ENCODE data around the gene UGT3A2. TPM values are rescaled to one million over a fixed set of nuclear protein-coding genes. Genes with fewer than 3 reads are reported as not detected.
"Not testable (repeated sequence)": the region's sequence is repeated elsewhere in the genome, so short reads cannot be mapped to it uniquely, and the experiment has no call there.

The UGT3A2 gene
- total RNA-seq, 1 experiment from 2014 or later = 529 TPM

GRCh38 chr5:36041537-36041845 lies 25.2 kb downstream of the UGT3A2 start:
- CTCF ChIA-PET = no interaction called here
- intact Hi-C loops (cut with micrococcal nuclease; ENCODE audit: unreplicated experiment) = no loop called here
- no peaks in the 10 kb centered on the region for H3K27me3 ChIP-seq (replicated peaks; ENCODE audit: insufficient read depth, low read depth, low read length, poor library complexity)
- peaks cover 12% of the 10 kb centered on the region for H3K9me3 ChIP-seq (ENCODE audit: low read depth, low read length, poor library complexity, severe bottlenecking)
- no peak for DNase-seq (ENCODE audit: low spot score)
- H3K4me3 ChIP-seq (ENCODE audit: low read depth, low read length, poor library complexity, severe bottlenecking) = no peak overlapping the region
- H3K36me3 ChIP-seq (ENCODE audit: insufficient read depth, low read length, poor library complexity, severe bottlenecking) = peaks cover 96% of the 10 kb centered on the region
- TF ChIP-seq CTCF (conservative IDR thresholded peaks at IDR 0.05; ENCODE audit: low read depth, low read length) = no peak
- POLR2A ChIA-PET (ENCODE audit: low non-redundant PET) = interaction anchor here (0.6 kb wide), 1 partner anchor 339 kb away, joined by 3 read pairs; no protein-coding TSS in a partner anchor
- H3K4me1 ChIP-seq (ENCODE audit: insufficient read depth, low read length, poor library complexity, severe bottlenecking) = peaks cover 17% of the 10 kb centered on the region
- no TSS peak for BruUV-seq (replicated peaks)
- H3K27ac ChIP-seq (ENCODE audit: low read depth, low read length, poor library complexity, severe bottlenecking) = peak overlapping the region; percentile 34

- ChIA-PET CTCF (no interaction called here), POLR2A (ENCODE audit: low non-redundant PET) (interaction anchor here (0.6 kb wide), 1 partner anchor 340 kb away, joined by 3 read pairs; no protein-coding TSS in a partner anchor)
- H3K27ac ChIP-seq (ENCODE audit: low read depth, low read length, poor library complexity, severe bottlenecking) = peak overlapping the region; percentile 34
- no peaks in the 10 kb centered on the region for H3K27me3 ChIP-seq (replicated peaks; ENCODE audit: insufficient read depth, low read depth, low read length, poor library complexity)
- no peak for TF ChIP-seq EZH2 (IDR thresholded peaks at IDR 0.05; ENCODE audit: borderline replicate concordance, low read depth, low read length, poor library complexity, severe bottlenecking)
- no peak for TF ChIP-seq CTCF (conservative IDR thresholded peaks at IDR 0.05; ENCODE audit: low read depth, low read length)
- DNase-seq (ENCODE audit: low spot score) = no peak
- BruUV-seq (replicated peaks) = no TSS peak
- intact Hi-C loops (cut with micrococcal nuclease; ENCODE audit: unreplicated experiment) = no loop called here
- no peak overlapping the region for H3K4me3 ChIP-seq (ENCODE audit: low read depth, low read length, poor library complexity, severe bottlenecking)
- H3K36me3 ChIP-seq (ENCODE audit: insufficient read depth, low read length, poor library complexity, severe bottlenecking) = peaks cover 96% of the 10 kb centered on the region
- H3K4me1 ChIP-seq (ENCODE audit: insufficient read depth, low read length, poor library complexity, severe bottlenecking) = peaks cover 12% of the 10 kb centered on the region
- H3K9me3 ChIP-seq (ENCODE audit: low read depth, low read length, poor library complexity, severe bottlenecking) = peaks cover 12% of the 10 kb centered on the region
Measured at GRCh38 chr5:36040651-36041536, 25.8 kb downstream of the UGT3A2 start.

- H3K4me1 ChIP-seq (ENCODE audit: insufficient read depth, low read length, poor library complexity, severe bottlenecking) = peaks cover under 1% of the 10 kb centered on the region
- H3K27me3 ChIP-seq (replicated peaks; ENCODE audit: insufficient read depth, low read depth, low read length, poor library complexity) = no peaks in the 10 kb centered on the region
- TF ChIP-seq EZH2 (IDR thresholded peaks at IDR 0.05; ENCODE audit: borderline replicate concordance, low read depth, low read length, poor library complexity, severe bottlenecking) = no peak
- TF ChIP-seq CTCF (conservative IDR thresholded peaks at IDR 0.05; ENCODE audit: low read depth, low read length) = no peak
- intact Hi-C loops (cut with micrococcal nuclease; ENCODE audit: unreplicated experiment) = no loop called here
- no TSS peak for BruUV-seq (replicated peaks)
- H3K36me3 ChIP-seq (ENCODE audit: insufficient read depth, low read length, poor library complexity, severe bottlenecking) = peaks cover 86% of the 10 kb centered on the region
- peak overlapping the region; percentile 20 for H3K27ac ChIP-seq (ENCODE audit: low read depth, low read length, poor library complexity, severe bottlenecking)
- POLR2A ChIA-PET (ENCODE audit: low non-redundant PET) = no interaction called here
- CTCF ChIA-PET = no interaction called here
- no peak for DNase-seq (ENCODE audit: low spot score)
- no peaks in the 10 kb centered on the region for H3K9me3 ChIP-seq (ENCODE audit: low read depth, low read length, poor library complexity, severe bottlenecking)
- H3K4me3 ChIP-seq (ENCODE audit: low read depth, low read length, poor library complexity, severe bottlenecking) = no peak overlapping the region
Measured at GRCh38 chr5:36035696-36036095, 31.0 kb downstream of the UGT3A2 start.

DNA sequence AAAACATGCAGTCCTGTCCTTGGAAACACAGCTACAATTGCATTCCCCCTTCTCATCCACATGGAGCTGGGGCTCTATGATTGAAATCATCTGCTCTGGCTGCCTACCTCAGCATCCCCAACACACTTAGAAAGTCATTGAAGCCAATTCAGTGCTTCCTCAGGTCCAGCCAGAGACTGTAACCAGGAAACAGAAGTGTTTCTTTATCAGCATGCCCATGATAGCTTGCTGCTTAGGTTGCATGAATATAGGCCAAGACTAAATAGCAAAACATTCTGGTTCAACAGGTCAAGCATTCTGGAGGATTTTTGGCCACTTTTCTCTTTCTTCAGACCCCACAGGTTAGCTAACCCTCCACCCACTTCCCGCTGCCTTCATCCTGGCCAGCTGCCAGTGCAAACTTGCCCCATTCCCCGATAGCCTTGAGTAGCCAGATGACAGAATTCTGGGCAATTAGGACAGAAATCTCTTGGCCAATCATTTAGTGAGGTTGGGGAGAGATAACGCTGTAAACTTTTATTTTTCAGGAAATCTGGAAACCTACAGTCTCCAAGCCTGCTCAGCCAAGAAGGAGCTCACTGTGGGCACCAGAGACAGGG lies 32.0 kb downstream of the UGT3A2 start:
- CTCF ChIA-PET; H3K4me3 ChIP-seq (ENCODE audit: low read depth, low read length, poor library complexity, severe bottlenecking); H3K27me3 ChIP-seq (replicated peaks; ENCODE audit: insufficient read depth, low read depth, low read length, poor library complexity); DNase-seq (ENCODE audit: low spot score); H3K9me3 ChIP-seq (ENCODE audit: low read depth, low read length, poor library complexity, severe bottlenecking); POLR2A ChIA-PET (ENCODE audit: low non-redundant PET); intact Hi-C loops (cut with micrococcal nuclease; ENCODE audit: unreplicated experiment); H3K4me1 ChIP-seq (ENCODE audit: insufficient read depth, low read length, poor library complexity, severe bottlenecking); BruUV-seq (replicated peaks): not testable (repeated sequence)
- H3K36me3 ChIP-seq (ENCODE audit: insufficient read depth, low read length, poor library complexity, severe bottlenecking) = peaks cover 76% of the 10 kb centered on the region
- peak overlapping the region; percentile 20 for H3K27ac ChIP-seq (ENCODE audit: low read depth, low read length, poor library complexity, severe bottlenecking)

All from A673 (cell line).